Neural cell (in vitro differentiated cells): ENCODE measurements around the gene DNAAF5. TPM values are rescaled to one million over a fixed set of nuclear protein-coding genes. Genes with fewer than 3 reads are reported as not detected.

ENCODE experiments used
- H2AFZ ChIP-seq: fragments of 200-600, 300-800 bp; sonication (generic), shearing (Covaris generic); 2 replicates; pipeline ENCODE4 v1.6.0; 2014; ENCODE audit warnings: low read depth, mild to moderate bottlenecking, antibody characterized with exemption, low read length, moderate library complexity
- H3F3A ChIP-seq: fragments of 200-600 bp; shearing (Covaris generic); 2 replicates; pipeline ENCODE4 v1.6.1; 2016; ENCODE audit warnings: mild to moderate bottlenecking, moderate library complexity, mixed read lengths, antibody characterized with exemption, low read length; ENCODE audit not compliant: insufficient read depth, poor library complexity, severe bottlenecking
- H3K27ac ChIP-seq: fragments of 200-600, 300-800 bp; sonication (generic), shearing (Covaris generic); 2 replicates; pipeline ENCODE4 v1.5.1; 2014; ENCODE audit warnings: mild to moderate bottlenecking, low read length, moderate library complexity
- H3K27me3 ChIP-seq: fragments of 300-800, 200-600 bp; sonication (generic), shearing (Covaris generic); 2 replicates; pipeline ENCODE4 v1.6.0; 2014; ENCODE audit warnings: mild to moderate bottlenecking, low read depth, low read length, moderate library complexity; ENCODE audit not compliant: insufficient read depth
- H3K36me3 ChIP-seq: fragments of 300-800, 200-600 bp; sonication (generic), shearing (Covaris generic); 2 replicates; pipeline ENCODE4 v1.5.1; 2014; ENCODE audit warnings: mild to moderate bottlenecking, antibody characterized with exemption, low read length, moderate library complexity; ENCODE audit not compliant: insufficient read depth
- H3K4me2 ChIP-seq: fragments of 300-800, 200-600 bp; sonication (generic), shearing (Covaris generic); 2 replicates; pipeline ENCODE4 v1.6.0; 2014; ENCODE audit warnings: mild to moderate bottlenecking, low read length
- H3K4me3 ChIP-seq: fragments of 300-800, 200-600 bp; sonication (generic), shearing (Covaris generic); 2 replicates; pipeline ENCODE4 v1.5.1; 2014; ENCODE audit warnings: mild to moderate bottlenecking, low read length, moderate library complexity
- H3K79me2 ChIP-seq: fragments of 200-600 bp; shearing (Covaris generic); replicated peaks from 2 replicates; pipeline ENCODE4 v1.6.0; 2014; ENCODE audit warnings: mild to moderate bottlenecking, low read length, moderate library complexity; ENCODE audit not compliant: insufficient read depth
- H3K9ac ChIP-seq: fragments of 300-800, 200-600 bp; sonication (generic), shearing (Covaris generic); 2 replicates; pipeline ENCODE4 v1.6.1; 2016; ENCODE audit warnings: mild to moderate bottlenecking, low read length, mixed read lengths
- H3K9me2 ChIP-seq: fragments of 200-600 bp; shearing (Covaris generic); 2 replicates; pipeline ENCODE4 v1.6.1; 2016; ENCODE audit warnings: mild to moderate bottlenecking, low read length, mixed read lengths; ENCODE audit not compliant: insufficient read depth
- H3K9me3 ChIP-seq: fragments of 200-600, 300-800 bp; sonication (generic), shearing (Covaris generic); 2 replicates; pipeline ENCODE4 v1.6.1; 2016; ENCODE audit warnings: mild to moderate bottlenecking, mixed run types, low read length, moderate library complexity, mixed read lengths
- H4K20me1 ChIP-seq: fragments of 200-600 bp; shearing (Covaris generic); 2 replicates; pipeline ENCODE4 v1.6.1; 2016; ENCODE audit warnings: mild to moderate bottlenecking, mixed run types; ENCODE audit not compliant: insufficient read depth
- CTCF ChIP-seq: fragments of 450-650 bp; IDR thresholded peaks from 2 replicates; pipeline ENCODE4 v1.5.1; 2014; ENCODE audit warnings: antibody characterized with exemption, mild to moderate bottlenecking, moderate library complexity; ENCODE audit not compliant: poor library complexity, severe bottlenecking
- EP300 ChIP-seq: fragments of 450-650 bp; conservative IDR thresholded peaks from 2 replicates; pipeline ENCODE4 v1.6.1; 2014; ENCODE audit warnings: antibody characterized with exemption, mild to moderate bottlenecking, moderate library complexity; ENCODE audit not compliant: poor library complexity, severe bottlenecking
- EZH2 ChIP-seq: fragments of 200-600, 300-800 bp; shearing (Covaris generic), sonication (generic); IDR thresholded peaks from 2 replicates; pipeline ENCODE4 v1.6.1; 2014; ENCODE audit warnings: antibody characterized with exemption, low read length, borderline replicate concordance, mild to moderate bottlenecking; ENCODE audit not compliant: insufficient read depth, poor library complexity, severe bottlenecking
- MXI1 ChIP-seq: fragments of 450-650 bp; conservative IDR thresholded peaks from 2 replicates; pipeline ENCODE4 v1.6.1; 2014; ENCODE audit warnings: antibody characterized with exemption, mild to moderate bottlenecking; ENCODE audit not compliant: poor library complexity, severe bottlenecking
- POLR2AphosphoS5 ChIP-seq: IDR thresholded peaks from 2 replicates; pipeline ENCODE4 v1.6.1; 2012
- RAD21 ChIP-seq: fragments of 450-650 bp; conservative IDR thresholded peaks from 2 replicates; pipeline ENCODE4 v1.6.1; 2014; ENCODE audit warnings: antibody characterized with exemption, mild to moderate bottlenecking, moderate library complexity
- REST ChIP-seq: IDR thresholded peaks from 2 replicates; pipeline ENCODE4 v1.6.1; 2012; ENCODE audit warnings: borderline replicate concordance
- SMC3 ChIP-seq: fragments of 450-650 bp; conservative IDR thresholded peaks from 2 replicates; pipeline ENCODE4 v1.6.1; 2014; ENCODE audit warnings: antibody characterized with exemption, mild to moderate bottlenecking, moderate library complexity; ENCODE audit not compliant: poor library complexity
- TAF1 ChIP-seq: IDR thresholded peaks from 2 replicates; pipeline ENCODE4 v1.6.1; 2012; ENCODE audit warnings: low read depth
- polyA plus RNA-seq: library from polyadenylated mRNA; depleted of rRNA; stranded (reverse); fragments of >200 nt; gene quantifications from 2 replicates; pipeline ENCODE4 v1.2.3, GENCODE V29; 2014

Gene DNAAF5
- polyA plus RNA-seq, 1 donor from 2014 or later, result 5.3 TPM

GRCh38 chr7:778271-778967 lies 51.9 kb downstream of the DNAAF5 start:
- no peaks in the 10 kb centered on the region for H3K36me3 ChIP-seq
- H3K27ac ChIP-seq, result no peak overlapping the region
- TF ChIP-seq EP300, result no peak
- TF ChIP-seq EZH2, result no peak
- no peak for TF ChIP-seq RAD21
- TF ChIP-seq CTCF, result no peak
- TF ChIP-seq SMC3, result no peak
- TF ChIP-seq POLR2AphosphoS5, result no peak
- TF ChIP-seq MXI1, result no peak
- TF ChIP-seq TAF1, result no peak
- TF ChIP-seq REST, result no peak
- H3K79me2 ChIP-seq, result no peaks in the 10 kb centered on the region
- no peaks in the 10 kb centered on the region for H3K9me2 ChIP-seq
- no peaks in the 10 kb centered on the region for H3K9me3 ChIP-seq
- no peak overlapping the region for H3K4me3 ChIP-seq
- no peaks in the 10 kb centered on the region for H3F3A ChIP-seq
- H2AFZ ChIP-seq, result no peak overlapping the region
- H4K20me1 ChIP-seq, result no peaks in the 10 kb centered on the region
- no peak overlapping the region for H3K4me2 ChIP-seq
- no peaks in the 10 kb centered on the region for H3K27me3 ChIP-seq
- no peak overlapping the region for H3K9ac ChIP-seq

- H3K4me2 ChIP-seq, result no peak overlapping the region
- no peak overlapping the region for H2AFZ ChIP-seq
- no peak overlapping the region for H3K27ac ChIP-seq
- TF ChIP-seq CTCF, result no peak
- no peak for TF ChIP-seq EZH2
- TF ChIP-seq EP300, result no peak
- H3K9ac ChIP-seq, result no peak overlapping the region
- H4K20me1 ChIP-seq, result no peaks in the 10 kb centered on the region
- no peaks in the 10 kb centered on the region for H3K9me2 ChIP-seq
- no peaks in the 10 kb centered on the region for H3K27me3 ChIP-seq
- no peaks in the 10 kb centered on the region for H3K9me3 ChIP-seq
- H3K79me2 ChIP-seq, result no peaks in the 10 kb centered on the region
- H3K4me3 ChIP-seq, result no peak overlapping the region
- no peaks in the 10 kb centered on the region for H3K36me3 ChIP-seq
- no peaks in the 10 kb centered on the region for H3F3A ChIP-seq
Observed at GRCh38 chr7:778968-779451, 52.5 kb downstream of the DNAAF5 start.
